Duodenal mucosa (tissue), 2 donors: ENCODE measurements around the gene MSI2.

Experiments used
- H3K27ac ChIP-seq: one replicate; pipeline ENCODE4 v1.7.0; 2013; ENCODE audit warnings: low read depth, low read length
- H3K27me3 ChIP-seq, 2 donors: one replicate each; pipeline ENCODE4 v1.7.0; 2013; ENCODE audit warnings: low read length in 2 of 2, control low read depth in 1 of 2; ENCODE audit not compliant: insufficient read depth in 2 of 2, control insufficient read depth in 1 of 2
- H3K36me3 ChIP-seq, 2 donors: one replicate each; pipeline ENCODE4 v1.7.0; 2013; ENCODE audit warnings: low read length in 2 of 2, control low read depth in 1 of 2; ENCODE audit not compliant: insufficient read depth in 2 of 2, control insufficient read depth in 1 of 2
- H3K4me1 ChIP-seq, 2 donors: one replicate each; pipeline ENCODE4 v1.7.0; 2013; ENCODE audit warnings: low read length in 2 of 2, control low read depth in 1 of 2; ENCODE audit not compliant: insufficient read depth in 2 of 2, control insufficient read depth in 1 of 2
- H3K4me3 ChIP-seq, 2 donors: one replicate each; pipeline ENCODE4 v1.7.0; 2013; ENCODE audit warnings: low read length in 2 of 2, low read depth in 1 of 2
- H3K9ac ChIP-seq, 2 donors: one replicate each; pipeline ENCODE4 v1.7.0; 2013; ENCODE audit warnings: low read length in 2 of 2, low read depth in 1 of 2
- H3K9me3 ChIP-seq, 2 donors: one replicate each; pipeline ENCODE4 v1.7.0; 2013; ENCODE audit warnings: low read length in 2 of 2, control low read depth in 1 of 2; ENCODE audit not compliant: control insufficient read depth in 1 of 2

The MSI2 gene

DNA sequence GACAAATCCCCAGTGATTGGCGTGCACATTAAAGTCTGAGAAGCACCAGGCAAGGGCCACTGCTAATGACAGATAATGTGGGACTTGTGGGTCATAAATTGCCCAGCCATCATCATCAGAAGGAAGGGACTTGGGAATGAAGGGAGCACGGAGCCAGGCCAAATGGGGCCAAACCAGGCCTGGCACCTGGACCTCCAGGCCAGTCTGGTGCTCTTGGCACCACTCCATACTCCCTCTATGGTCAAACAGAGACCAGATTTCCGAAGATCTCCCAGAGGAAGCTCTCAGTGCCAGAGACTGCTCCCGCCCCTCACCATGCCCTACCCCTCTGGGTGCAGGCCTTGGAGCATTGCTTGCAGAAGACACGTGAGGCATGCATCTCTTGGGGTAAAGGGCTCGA, 346.6 kb downstream of the MSI2 start:
- H3K9ac ChIP-seq = no peak overlapping the region
- no peaks in the 10 kb centered on the region for H3K27me3 ChIP-seq
- no peaks in the 10 kb centered on the region for H3K36me3 ChIP-seq
- no peak overlapping the region for H3K27ac ChIP-seq
- H3K4me3 ChIP-seq = no peak overlapping the region
- peaks cover 46 to 49% of the 10 kb centered on the region in 2 donors for H3K4me1 ChIP-seq
- no peaks in the 10 kb centered on the region for H3K9me3 ChIP-seq

DNA sequence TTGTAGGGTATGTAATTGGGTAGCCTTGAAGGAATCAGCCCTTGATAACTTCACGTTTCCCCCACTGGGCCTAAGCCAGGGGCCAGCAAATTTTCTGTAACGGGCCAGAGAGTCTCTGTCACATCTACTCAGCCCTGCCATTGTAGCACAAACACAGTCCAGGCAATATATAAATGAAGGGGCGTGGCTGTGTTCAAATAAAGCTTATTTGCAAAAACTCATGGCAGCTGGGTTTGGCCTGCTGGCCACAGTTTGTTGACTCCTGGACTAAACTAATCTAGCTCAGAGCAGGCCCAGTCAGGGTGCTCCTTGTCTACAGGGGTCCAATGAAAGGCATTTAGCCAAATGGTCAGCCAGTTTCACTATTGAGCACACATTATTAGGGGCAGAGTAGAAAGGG, 347.2 kb downstream of the MSI2 start:
- no peaks in the 10 kb centered on the region for H3K9me3 ChIP-seq
- H3K4me3 ChIP-seq = no peak overlapping the region
- H3K9ac ChIP-seq = no peak overlapping the region
- H3K36me3 ChIP-seq = no peaks in the 10 kb centered on the region
- no peaks in the 10 kb centered on the region for H3K27me3 ChIP-seq
- H3K27ac ChIP-seq = no peak overlapping the region
- H3K4me1 ChIP-seq = peaks cover 52% of the 10 kb centered on the region in 2 donors

DNA sequence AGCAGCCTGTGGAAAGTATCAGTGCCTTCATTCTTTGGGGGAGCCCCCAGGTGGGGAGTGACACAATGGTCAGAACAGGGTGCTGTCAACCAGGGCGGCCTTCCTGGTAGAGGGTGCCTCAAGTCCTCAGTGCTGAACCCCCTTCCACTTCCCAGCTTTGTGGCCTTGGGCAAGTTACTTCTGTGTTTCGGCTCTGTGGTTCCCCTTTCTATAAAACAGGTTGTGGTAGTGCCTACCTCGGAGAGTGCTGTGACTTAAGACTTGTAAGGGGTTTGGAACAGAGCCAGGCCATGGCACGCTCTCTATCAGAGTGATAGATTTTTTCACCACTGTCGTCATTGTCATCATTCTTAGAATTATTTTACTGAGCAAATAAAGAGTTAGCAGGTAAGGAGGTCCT, 347.7 kb downstream of the MSI2 start:
- Histone ChIP-seq H3K4me3 (no peak overlapping the region), H3K9me3 (no peaks in the 10 kb centered on the region), H3K4me1 (peaks cover 52 to 54% of the 10 kb centered on the region in 2 donors), H3K9ac (no peak overlapping the region), H3K27me3 (no peaks in the 10 kb centered on the region), H3K36me3 (no peaks in the 10 kb centered on the region), H3K27ac (no peak overlapping the region)

DNA sequence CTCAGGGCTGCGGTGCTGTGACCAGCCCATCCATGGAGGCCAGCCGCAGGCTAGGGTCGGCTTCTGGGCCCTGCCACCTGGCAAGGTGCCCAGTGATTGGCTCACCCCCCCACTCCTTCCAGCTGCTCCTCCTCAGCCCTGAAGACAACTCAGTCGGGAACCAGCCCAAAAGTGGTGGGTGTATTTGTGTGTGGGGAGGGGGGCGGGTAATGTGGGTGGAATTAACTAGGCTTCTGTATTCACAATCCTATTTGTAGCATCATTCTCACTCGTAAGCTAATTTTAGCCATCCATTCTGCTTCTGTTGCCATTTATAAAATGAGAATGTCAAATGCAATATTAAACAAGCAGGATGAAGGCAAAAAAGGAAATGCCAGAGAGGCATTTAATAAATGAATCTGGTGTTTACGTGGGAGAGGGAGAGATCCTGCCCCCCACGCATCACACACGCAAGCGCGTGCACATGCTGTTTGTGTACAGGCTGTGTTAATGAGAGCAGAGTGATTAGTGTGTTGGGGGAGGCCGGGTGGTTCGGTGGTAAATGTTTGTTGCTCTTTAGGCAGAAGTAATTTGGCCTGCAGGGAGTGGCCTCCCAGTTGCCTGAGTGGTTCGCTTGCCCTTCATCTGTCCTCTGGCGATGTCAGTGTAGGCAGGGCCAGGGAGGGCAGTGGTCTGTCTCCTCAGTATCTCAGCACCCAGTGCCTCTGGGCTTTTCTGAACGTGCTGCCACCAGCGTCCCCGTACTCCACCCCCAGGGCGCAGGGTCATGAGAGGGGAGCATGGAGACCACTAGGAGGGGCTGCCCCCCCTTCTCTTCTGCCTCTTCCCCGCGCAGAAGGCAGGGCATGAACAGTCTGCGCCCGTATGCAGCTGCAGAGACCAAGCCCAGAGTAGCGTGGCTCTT, 348.7 kb downstream of the MSI2 start:
- Histone ChIP-seq H3K4me1 (peaks cover 43 to 46% of the 10 kb centered on the region in 2 donors), H3K36me3 (no peaks in the 10 kb centered on the region), H3K4me3 (peak overlapping the region; percentile 48 to 50), H3K27me3 (no peaks in the 10 kb centered on the region), H3K9ac (peak overlapping the region; percentile 8 to 40), H3K27ac (peak overlapping the region; percentile 68), H3K9me3 (no peaks in the 10 kb centered on the region)

DNA sequence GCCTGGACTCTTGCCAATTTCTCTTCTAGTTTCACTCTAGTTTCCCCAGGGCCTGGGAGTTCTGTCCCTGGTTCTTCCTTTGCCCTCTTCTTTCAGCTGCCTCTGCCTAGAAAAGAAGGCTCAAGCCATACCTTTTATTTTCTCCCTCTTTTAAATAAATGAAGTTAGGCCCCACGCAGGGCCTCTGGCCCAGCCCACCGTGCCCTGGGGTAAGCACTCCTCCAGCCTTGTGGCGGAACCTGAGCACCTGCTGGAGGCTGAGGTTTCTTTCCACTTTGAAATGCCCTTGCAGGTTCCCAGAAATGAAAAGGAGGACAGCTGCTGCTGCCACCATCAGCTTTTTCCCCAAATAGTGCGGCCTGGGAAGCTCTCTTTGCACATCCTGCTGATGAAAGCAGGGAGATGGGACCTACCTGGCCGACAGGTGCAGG, 349.4 kb downstream of the MSI2 start:
- peaks cover 43 to 46% of the 10 kb centered on the region in 2 donors for H3K4me1 ChIP-seq
- H3K4me3 ChIP-seq = peak overlapping the region; percentile 48 to 50
- H3K27ac ChIP-seq = no peak overlapping the region
- no peaks in the 10 kb centered on the region for H3K36me3 ChIP-seq
- H3K9ac ChIP-seq = peak overlapping the region; percentile 8 to 40
- no peaks in the 10 kb centered on the region for H3K27me3 ChIP-seq
- no peaks in the 10 kb centered on the region for H3K9me3 ChIP-seq

DNA sequence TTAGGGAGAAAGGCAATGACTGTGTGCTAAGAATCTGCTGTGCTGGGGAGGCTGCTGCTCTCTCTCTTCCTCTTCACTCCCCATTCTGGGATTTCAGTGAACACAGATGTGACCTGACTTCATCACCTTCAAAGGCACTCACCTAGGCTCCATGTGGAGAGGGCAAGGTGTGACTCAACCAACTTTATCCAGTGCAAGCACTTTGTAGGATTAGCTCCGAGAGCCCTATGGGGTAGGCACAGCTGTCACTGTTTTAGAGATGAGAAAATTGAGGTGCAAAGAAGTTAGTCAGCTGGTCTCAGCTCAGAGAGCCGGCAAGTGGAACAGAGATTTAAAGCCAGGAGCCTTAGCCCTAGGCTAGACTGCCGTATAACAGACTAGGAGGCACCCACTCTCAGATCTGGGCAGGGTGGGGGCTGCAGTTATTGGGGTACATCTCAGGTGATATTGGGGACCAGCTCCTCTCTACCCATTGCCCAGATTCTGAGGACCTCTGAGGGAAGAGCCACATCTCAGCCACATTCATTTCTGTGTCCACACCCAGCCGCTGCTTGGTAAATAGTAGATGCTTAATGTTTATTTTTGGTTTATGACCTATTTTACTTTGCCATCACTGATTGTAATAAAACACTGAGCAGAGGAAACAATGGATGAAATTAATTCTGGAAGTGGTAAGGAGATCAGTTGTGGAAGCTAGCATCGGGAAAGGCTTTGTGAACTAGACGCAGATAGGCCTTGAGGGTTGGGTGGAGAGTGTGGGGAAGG, 350.0 kb downstream of the MSI2 start:
- Histone ChIP-seq H3K36me3 (no peaks in the 10 kb centered on the region), H3K9ac (peak overlapping the region; percentile 8 to 40), H3K4me3 (no peak overlapping the region), H3K27ac (no peak overlapping the region), H3K4me1 (peaks cover 43 to 46% of the 10 kb centered on the region in 2 donors), H3K9me3 (no peaks in the 10 kb centered on the region), H3K27me3 (no peaks in the 10 kb centered on the region)

DNA sequence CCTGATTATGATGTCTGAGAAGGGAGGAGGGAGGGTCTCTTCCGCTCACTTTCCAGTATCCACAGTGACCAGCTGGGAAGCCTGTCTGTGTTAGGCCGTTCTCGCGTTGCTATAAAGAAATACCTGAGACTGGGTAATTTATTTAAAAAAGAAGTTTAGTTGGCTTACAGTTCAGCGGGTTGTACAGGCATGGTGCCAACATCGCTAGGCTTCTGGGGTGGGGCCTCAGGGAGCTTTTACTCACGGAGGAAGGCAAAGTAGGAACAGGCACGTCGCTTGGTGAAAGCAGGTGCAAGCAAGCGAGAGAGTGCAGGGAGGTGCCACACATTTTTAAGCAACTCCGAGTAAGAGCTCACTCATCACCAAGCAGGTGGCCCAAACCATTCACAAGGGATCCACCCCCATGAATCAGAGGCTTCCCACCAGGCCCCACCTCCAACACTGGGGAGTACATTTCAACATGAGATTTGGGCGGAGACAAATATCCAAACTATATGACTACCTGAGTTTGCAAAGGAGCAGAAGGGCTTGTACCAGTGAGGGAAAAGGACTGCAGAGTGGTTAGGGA, 351.3 kb downstream of the MSI2 start:
- Histone ChIP-seq H3K4me3 (no peak overlapping the region), H3K9ac (no peak overlapping the region), H3K9me3 (no peaks in the 10 kb centered on the region), H3K36me3 (no peaks in the 10 kb centered on the region), H3K27me3 (no peaks in the 10 kb centered on the region), H3K27ac (no peak overlapping the region), H3K4me1 (peaks cover 43 to 46% of the 10 kb centered on the region in 2 donors)

DNA sequence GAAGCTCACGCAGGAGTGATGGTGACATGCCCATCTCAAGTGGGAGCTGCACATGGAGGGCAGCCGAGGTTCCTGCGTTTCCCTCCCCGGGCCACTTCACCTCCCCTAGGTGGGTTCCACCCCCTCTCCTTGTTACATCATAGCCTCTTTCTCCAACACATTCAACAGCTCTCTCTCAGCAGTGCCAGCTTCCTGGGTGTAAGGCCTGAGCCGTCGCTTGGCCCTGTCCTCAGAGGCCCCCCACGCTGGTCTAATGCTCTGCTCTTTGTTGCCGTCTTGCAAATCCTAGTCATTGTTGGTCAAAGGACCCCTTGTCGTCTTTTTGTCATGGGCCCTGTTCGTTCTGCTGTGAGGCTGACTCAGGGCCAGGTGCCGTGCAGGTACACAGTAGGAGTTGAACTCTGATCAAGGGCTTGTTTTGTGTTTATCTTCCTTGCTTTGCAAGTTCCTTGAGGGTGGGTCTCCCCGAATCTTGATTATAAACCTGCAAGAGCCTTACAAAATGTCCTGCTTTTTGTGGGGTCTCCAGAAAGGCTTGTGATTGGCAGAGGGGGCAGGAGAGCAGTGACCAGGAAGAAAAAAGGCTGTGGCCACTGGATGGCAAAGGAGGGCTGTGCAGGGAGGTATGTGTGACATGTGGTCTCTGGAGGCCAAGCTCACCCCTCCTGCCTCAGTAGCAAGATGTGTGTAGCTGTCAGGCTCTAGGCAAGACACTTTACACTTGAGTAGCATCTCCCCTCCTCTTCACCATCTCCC, 352.2 kb downstream of the MSI2 start:
- Histone ChIP-seq H3K27me3 (no peaks in the 10 kb centered on the region), H3K4me1 (peaks cover 38 to 40% of the 10 kb centered on the region in 2 donors), H3K4me3 (no peak overlapping the region), H3K36me3 (no peaks in the 10 kb centered on the region), H3K27ac (no peak overlapping the region), H3K9ac (no peak overlapping the region), H3K9me3 (no peaks in the 10 kb centered on the region)

DNA sequence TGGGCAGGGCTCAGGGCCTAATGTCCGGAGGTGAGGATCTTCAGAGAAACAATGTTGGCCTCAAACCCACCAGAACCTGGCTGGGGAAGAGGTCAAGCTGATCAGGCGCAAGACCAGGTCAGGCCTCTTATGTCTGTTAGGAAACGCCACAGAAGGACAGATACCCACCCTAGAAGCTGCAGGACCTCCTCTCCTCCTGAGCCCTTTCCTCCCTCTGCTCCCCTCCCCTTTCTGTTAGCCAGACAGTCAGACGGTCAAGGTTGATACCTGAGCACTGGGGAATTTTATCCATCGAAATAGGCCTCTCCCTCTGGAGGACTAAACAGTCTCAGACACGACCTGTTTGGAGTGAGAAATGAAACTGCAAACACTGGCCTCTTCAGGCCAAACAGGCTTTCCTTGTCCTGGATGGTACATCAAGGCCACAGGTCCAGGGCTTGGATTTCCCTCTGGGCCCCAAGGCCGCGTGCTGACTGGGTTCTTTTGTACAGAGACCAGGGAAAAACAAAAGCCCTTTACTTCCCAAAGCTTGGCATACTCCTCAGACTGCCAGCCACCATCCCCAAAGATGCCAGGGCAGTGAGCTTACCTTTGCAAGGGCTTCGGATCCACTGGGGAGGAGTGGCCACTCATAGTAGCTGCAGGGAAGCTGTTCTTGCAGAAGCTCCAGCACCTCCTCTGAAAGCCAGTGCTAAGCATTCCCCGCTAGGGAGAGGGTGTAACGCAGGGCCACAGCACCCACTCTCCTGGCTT, 353.0 kb downstream of the MSI2 start:
- H3K27me3 ChIP-seq = no peaks in the 10 kb centered on the region
- no peak overlapping the region for H3K27ac ChIP-seq
- peaks cover 31 to 33% of the 10 kb centered on the region in 2 donors for H3K4me1 ChIP-seq
- no peaks in the 10 kb centered on the region for H3K36me3 ChIP-seq
- no peak overlapping the region for H3K4me3 ChIP-seq
- H3K9ac ChIP-seq = no peak overlapping the region
- H3K9me3 ChIP-seq = no peaks in the 10 kb centered on the region
